ENCODE results near the gene SLC35B1. TPM values are rescaled to one million over a fixed set of nuclear protein-coding genes. Genes with fewer than 3 reads are reported as not detected.

Gene SLC35B1
- total RNA-seq, 2 donors from 2014 or later = 59.4 to 80.5 TPM

DNA sequence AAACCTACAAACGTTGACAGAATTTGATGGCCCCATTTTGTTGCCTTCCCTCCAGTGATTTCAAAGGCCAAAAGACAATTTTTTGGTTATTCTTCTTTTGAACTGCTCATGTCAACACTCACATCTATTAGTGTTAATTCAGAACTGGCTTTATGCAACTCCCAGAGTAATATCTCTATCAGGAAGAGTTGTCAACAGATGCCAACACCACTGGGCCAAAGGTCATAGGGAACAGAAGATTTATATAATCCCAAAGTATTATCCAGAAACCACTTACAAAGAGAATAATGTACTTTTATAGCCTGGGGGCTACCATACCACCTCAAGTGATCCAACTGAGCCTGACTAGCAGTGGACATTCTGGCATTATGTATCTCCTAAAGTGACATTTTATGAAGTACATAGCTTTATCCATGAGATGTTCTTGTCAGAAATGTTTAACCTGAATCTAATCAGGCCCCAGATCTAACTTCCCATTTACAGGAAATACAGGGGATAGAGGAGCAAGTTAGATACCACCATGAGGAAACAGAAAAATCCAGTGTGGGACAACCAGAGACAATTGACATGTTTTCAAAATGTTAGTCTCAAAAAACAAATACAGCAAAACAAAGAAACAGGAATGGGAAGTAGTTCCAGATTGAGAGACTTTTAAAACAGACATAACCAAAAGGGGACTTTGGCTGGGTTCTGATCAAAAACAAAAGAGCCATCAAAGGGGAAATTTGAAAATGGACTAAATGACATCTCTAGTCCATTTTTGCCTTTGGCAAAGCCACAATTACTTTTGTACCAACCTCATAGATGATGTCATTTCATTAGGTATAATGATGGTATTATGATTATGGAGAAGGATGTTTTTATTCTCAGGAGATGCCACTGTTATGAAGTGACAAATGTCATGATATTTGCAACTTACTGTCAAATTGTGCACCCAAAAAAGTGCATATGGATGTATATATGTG lies 37.7 kb upstream of the SLC35B1 start:
- no peaks in the 10 kb centered on the region for H3K27me3 Mint-ChIP-seq (ENCODE audit: insufficient read depth)
- Histone ChIP-seq H3K27ac (ENCODE audit: low read depth, low read length) (no peak overlapping the region), H3K9ac (ENCODE audit: extremely low read depth, low read length, poor library complexity, severe bottlenecking) (no peak overlapping the region), H3K36me3 (ENCODE audit: control insufficient read depth, insufficient read depth, low read length) (no peaks in the 10 kb centered on the region), H3K4me1 (ENCODE audit: control insufficient read depth, insufficient read depth, low read length) (no peaks in the 10 kb centered on the region), H3K4me3 (ENCODE audit: low read length) (no peak overlapping the region), H3K9me3 (ENCODE audit: control insufficient read depth, low read length) (no peaks in the 10 kb centered on the region), H3K27me3 (ENCODE audit: control insufficient read depth, insufficient read depth, low read length, poor library complexity, severe bottlenecking) (peaks cover 9% of the 10 kb centered on the region)
- WGBS, 2 experiments (ENCODE audit: insufficient coverage in 1 of 2, insufficient read length in 1 of 2) = 80 to 97% methylated on average over 1 of the region's 1 CpG
- DNase-seq = no peak
- peaks cover 21% of the 10 kb centered on the region for H3K36me3 Mint-ChIP-seq (ENCODE audit: low read depth)
- H3K9me3 Mint-ChIP-seq = no peaks in the 10 kb centered on the region
- peaks cover 5% of the 10 kb centered on the region for H3K4me1 Mint-ChIP-seq
- TF ChIP-seq, protein P1, sequence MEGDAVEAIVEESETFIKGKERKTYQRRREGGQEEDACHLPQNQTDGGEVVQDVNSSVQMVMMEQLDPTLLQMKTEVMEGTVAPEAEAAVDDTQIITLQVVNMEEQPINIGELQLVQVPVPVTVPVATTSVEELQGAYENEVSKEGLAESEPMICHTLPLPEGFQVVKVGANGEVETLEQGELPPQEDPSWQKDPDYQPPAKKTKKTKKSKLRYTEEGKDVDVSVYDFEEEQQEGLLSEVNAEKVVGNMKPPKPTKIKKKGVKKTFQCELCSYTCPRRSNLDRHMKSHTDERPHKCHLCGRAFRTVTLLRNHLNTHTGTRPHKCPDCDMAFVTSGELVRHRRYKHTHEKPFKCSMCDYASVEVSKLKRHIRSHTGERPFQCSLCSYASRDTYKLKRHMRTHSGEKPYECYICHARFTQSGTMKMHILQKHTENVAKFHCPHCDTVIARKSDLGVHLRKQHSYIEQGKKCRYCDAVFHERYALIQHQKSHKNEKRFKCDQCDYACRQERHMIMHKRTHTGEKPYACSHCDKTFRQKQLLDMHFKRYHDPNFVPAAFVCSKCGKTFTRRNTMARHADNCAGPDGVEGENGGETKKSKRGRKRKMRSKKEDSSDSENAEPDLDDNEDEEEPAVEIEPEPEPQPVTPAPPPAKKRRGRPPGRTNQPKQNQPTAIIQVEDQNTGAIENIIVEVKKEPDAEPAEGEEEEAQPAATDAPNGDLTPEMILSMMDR (conservative IDR thresholded peaks at IDR 0.05) = no peak
- no peak overlapping the region for H3K27ac Mint-ChIP-seq
- no peak overlapping the region for H3K4me3 Mint-ChIP-seq

DNA sequence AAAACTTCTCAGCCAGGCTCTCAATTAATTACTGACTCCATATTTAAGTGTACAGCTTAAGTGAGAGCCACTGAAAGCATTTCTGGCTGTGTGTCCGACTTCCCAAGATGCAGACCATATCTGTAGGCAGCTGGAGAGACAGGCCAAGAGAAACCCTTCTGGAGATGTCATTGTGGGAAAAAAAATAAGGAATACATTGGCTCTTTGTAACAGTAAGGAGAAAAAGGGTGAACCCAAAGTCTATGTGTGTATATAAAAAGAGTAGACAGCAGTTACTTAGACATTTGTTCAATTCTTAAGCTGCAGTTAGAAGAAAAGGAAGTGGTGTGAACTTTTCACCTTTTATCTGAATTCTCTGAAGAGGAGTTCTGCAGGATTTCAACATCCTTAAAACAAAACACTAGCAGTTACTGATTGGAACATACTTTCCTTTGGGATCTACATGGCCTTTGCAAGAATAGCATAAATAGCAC lies 34.4 kb upstream of the SLC35B1 start:
- H3K27ac ChIP-seq (ENCODE audit: low read depth, low read length) = no peak overlapping the region
- H3K4me3 Mint-ChIP-seq = no peak overlapping the region
- H3K36me3 Mint-ChIP-seq (ENCODE audit: low read depth) = peaks cover 12% of the 10 kb centered on the region
- H3K9me3 Mint-ChIP-seq = no peaks in the 10 kb centered on the region
- no peaks in the 10 kb centered on the region for H3K36me3 ChIP-seq (ENCODE audit: control insufficient read depth, insufficient read depth, low read length)
- DNase-seq = no peak
- 67 to 84% methylated on average over 1 of the region's 1 CpG for WGBS, 2 experiments (ENCODE audit: insufficient coverage in 1 of 2, insufficient read length in 1 of 2)
- H3K4me1 Mint-ChIP-seq = peaks cover 18% of the 10 kb centered on the region
- no peaks in the 10 kb centered on the region for H3K9me3 ChIP-seq (ENCODE audit: control insufficient read depth, low read length)
- TF ChIP-seq, protein P1 (conservative IDR thresholded peaks at IDR 0.05) = no peak
- H3K27ac Mint-ChIP-seq = no peak overlapping the region
- H3K4me3 ChIP-seq (ENCODE audit: low read length) = no peak overlapping the region
- H3K27me3 ChIP-seq (ENCODE audit: control insufficient read depth, insufficient read depth, low read length, poor library complexity, severe bottlenecking) = peaks cover 17% of the 10 kb centered on the region
- H3K9ac ChIP-seq (ENCODE audit: extremely low read depth, low read length, poor library complexity, severe bottlenecking) = no peak overlapping the region
- H3K27me3 Mint-ChIP-seq (ENCODE audit: insufficient read depth) = no peaks in the 10 kb centered on the region
- H3K4me1 ChIP-seq (ENCODE audit: control insufficient read depth, insufficient read depth, low read length) = peaks cover 5% of the 10 kb centered on the region

DNA sequence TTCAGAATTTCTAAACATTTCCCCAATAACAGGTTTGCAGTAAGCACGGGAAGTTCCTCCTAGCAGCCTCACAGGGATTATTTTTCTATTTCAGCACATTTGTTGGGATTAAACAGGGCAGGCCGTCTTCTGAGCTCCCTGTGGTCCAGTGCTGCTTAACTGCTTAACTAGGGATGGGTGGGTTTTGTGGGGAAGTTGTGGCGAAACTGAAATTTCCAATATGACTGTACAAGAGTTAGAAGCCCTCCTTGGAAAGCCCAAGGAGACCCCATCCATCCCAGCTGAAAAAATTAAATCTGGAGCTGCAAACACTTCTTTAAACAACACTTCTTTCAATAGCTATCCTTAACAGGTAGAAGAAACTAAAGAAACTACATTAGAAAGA lies 33.9 kb upstream of the SLC35B1 start:
- Histone ChIP-seq H3K27ac (ENCODE audit: low read depth, low read length) (no peak overlapping the region), H3K27me3 (ENCODE audit: control insufficient read depth, insufficient read depth, low read length, poor library complexity, severe bottlenecking) (peaks cover 20% of the 10 kb centered on the region), H3K4me1 (ENCODE audit: control insufficient read depth, insufficient read depth, low read length) (peaks cover 5% of the 10 kb centered on the region), H3K4me3 (ENCODE audit: low read length) (no peak overlapping the region), H3K9ac (ENCODE audit: extremely low read depth, low read length, poor library complexity, severe bottlenecking) (no peak overlapping the region), H3K36me3 (ENCODE audit: control insufficient read depth, insufficient read depth, low read length) (no peaks in the 10 kb centered on the region), H3K9me3 (ENCODE audit: control insufficient read depth, low read length) (no peaks in the 10 kb centered on the region)
- 91% methylated on average over 3 of the region's 3 CpGs; no CpG with 5 or more reads in 1 of the 2 experiments for WGBS, 2 experiments (ENCODE audit: insufficient coverage in 1 of 2, insufficient read length in 1 of 2)
- peaks cover 15% of the 10 kb centered on the region for H3K36me3 Mint-ChIP-seq (ENCODE audit: low read depth)
- no peak overlapping the region for H3K4me3 Mint-ChIP-seq
- no peak overlapping the region for H3K27ac Mint-ChIP-seq
- no peaks in the 10 kb centered on the region for H3K27me3 Mint-ChIP-seq (ENCODE audit: insufficient read depth)
- no peak for DNase-seq
- H3K4me1 Mint-ChIP-seq = peaks cover 20% of the 10 kb centered on the region
- no peaks in the 10 kb centered on the region for H3K9me3 Mint-ChIP-seq
- TF ChIP-seq, protein P1 (conservative IDR thresholded peaks at IDR 0.05) = no peak

All from endodermal cell (in vitro differentiated cells).